IPS DF 4.7 (cell line): Measurements from ENCODE around the gene WFIKKN2.

Experiments used
- DNase-seq: peaks from one replicate; pipeline ENCODE4 v3.0.0-alpha.2; 2013; ENCODE audit warnings: low spot score; ENCODE audit errors: extremely low read depth

Gene WFIKKN2

DNA sequence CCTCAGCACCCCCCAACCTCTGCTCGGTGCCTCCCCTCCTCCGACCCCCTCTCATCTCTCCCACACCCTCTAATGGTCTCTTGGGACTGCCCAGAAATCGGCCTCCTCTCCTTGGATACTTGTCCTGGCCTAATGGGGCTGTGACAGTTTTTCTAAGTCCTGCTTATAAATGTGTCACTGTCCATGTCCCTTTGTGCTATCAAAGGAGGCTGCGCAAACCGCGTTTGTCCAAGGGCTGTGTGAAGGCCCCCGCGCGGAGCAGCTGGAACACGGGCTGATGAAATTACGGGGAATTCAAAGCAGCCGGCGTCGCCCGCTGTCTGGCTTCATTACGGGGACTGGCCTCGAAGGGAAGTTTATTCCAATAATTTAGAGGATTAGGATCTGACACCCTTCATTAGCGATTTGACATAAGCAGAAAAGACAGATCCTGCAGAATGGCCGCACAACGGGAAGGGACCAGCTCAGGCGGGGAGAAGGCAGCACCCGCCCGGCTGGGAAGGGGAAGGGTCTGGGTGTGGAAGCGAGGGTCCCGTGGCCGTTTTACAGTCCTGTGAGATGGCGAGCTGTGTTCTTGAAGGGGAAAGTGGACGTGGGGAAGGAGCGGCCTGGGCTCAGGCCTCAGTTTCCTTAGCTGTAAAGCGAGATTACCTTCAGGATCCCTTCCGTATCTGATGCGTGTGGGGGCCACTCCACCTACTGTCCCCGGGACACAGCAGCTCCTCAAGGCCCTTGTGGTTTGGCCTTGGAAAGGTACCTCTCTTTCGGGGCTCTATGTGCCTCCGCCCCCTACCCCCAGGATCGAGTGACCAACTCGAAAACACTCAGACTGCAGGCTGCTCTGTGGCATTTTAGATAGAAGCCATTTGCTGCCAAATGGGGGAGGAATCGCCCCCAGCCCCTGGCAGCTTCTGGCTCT lies 1.6 kb upstream of the WFIKKN2 start:
- no peak for DNase-seq

DNA sequence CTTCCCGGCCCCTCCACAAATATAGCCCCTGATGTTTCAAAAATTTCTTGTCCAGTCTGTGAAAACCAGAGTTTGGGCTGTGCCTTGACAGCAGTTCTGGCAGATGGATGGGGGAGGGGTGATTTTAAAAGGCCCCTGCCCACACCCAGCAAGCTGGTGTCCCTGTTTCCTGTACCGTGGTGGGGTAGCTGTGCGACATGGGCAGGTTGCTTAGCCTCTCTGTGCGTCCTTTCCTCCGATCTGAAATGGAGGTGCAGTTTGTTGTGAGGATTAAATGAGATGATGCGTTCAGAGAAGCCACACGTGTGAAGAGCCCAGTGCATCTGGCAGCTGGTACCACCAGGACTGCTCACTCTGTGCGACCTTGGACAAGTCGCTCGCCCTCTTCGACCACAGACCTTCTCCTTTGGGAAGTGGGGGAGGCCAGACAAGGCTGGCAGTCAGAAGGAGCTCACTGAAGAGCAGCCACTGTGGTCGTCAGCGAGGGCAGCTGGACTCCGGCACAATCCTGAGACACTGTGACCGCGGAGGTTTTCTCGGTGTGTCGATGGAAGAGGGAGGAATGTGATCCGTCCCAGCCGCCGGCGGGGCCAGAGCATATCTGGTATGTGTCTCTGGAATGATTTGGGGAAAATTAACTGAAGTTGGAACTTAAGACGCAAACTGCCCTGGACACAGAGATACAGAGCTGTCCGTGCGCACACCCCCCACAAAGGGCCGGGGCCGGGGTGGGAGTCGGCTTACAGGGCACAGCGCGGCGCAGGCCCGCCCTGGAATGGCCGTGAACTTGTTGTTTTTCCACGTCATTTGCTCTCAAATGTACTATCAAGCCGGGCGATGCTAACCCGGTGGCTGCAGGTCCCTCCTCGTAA lies 721 bp upstream of the WFIKKN2 start:
- DNase-seq: no peak

DNA sequence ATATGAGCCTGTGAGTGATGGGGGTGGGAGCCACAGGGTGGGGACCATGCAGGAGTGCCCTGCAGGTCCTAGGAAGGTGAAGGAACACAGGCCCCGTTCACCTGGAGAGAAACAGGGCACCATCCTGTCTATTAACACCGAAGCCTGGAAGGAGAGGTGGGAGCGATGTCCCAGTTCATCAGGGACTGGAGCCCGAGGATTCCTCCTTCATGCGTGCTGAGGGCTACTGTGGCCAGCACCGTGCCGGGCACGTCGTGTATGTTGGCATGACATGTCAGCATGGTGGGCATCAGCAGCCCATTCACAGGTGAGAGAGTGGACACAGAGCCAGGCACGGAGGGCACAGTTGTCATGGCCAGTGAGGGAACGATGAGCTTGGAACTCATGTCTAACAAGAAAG lies 1.4 kb downstream of the WFIKKN2 start:
- DNase-seq: no peak

DNA sequence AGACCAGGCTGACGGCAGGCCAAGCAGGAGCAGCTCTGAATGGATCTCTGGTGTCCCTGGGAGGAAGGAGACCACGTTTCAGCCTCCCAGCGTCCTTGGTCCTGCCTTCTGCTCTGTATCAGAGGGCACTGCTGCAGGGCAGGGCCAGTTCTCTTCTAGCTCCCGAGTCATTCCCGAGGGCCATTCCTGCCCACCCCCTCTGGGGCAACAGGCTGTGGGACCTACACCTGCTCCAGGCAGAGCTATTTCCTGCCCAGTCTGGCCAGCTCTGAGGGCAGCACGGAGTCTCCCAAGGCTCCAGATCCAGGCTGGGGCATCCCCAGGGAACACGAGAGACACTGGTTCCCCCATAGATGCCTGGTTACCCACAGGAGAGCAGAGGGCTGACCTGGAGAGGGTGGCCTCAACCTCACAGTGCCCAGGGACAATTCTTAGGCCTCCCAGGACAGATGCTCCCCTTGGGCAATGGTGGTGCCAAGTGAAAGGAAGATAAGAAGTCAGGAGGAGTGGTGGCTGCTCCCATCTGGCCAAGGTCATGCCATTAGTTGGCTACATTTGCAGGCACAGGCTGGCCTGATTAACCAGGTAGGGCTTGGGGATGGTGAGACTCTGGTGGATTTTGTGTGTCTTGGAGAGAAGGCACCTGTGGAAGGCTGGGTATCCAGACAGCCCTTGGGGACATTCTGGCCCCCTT lies 2.0 kb downstream of the WFIKKN2 start:
- no peak for DNase-seq

DNA sequence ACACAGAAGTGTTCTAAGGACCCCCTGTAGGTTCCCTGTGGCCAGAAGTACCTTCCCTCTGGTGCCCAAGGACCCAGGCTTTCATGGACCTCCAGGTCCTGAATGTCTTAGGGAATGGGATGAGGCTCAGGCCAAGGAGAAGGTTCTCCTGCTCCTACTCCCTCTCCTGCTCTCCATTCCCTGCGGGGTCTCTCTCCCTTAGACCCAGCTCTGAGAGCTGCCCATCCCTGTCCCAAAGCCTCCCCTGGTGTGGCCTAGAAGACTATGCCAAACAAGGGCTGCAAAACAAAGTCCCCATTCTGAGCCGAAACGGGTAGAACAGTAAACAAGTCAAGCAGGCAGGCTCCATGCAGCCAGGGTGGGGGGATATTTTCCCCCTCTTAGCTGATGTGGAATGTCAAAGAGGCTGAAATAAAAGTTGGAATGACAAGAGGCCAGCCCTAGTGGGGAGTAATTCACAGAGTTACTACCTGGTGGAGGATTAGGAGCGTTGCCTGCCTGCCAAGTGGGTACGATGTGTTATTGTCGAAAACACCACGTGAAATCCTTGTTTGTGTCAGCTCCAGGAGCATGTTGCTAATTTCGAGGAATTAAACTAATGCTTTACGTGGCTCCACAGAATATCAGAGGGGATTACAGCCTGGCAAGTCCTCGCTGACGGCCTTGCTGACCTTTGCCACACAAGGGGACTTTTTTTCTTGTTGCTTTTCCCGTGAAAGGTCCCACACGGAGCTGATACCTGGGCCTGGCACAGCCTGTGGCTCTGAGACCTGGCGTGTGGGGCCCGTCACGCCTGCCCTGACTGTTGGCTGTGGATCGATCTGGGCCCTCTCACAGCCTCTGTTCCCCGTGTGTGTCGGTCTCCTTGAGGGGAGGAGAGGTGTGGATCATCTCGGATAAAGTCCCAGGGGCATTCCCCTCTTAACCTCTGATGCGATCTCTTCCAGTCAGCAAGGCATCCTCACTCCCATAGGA lies 2.9 kb downstream of the WFIKKN2 start:
- no peak for DNase-seq

DNA sequence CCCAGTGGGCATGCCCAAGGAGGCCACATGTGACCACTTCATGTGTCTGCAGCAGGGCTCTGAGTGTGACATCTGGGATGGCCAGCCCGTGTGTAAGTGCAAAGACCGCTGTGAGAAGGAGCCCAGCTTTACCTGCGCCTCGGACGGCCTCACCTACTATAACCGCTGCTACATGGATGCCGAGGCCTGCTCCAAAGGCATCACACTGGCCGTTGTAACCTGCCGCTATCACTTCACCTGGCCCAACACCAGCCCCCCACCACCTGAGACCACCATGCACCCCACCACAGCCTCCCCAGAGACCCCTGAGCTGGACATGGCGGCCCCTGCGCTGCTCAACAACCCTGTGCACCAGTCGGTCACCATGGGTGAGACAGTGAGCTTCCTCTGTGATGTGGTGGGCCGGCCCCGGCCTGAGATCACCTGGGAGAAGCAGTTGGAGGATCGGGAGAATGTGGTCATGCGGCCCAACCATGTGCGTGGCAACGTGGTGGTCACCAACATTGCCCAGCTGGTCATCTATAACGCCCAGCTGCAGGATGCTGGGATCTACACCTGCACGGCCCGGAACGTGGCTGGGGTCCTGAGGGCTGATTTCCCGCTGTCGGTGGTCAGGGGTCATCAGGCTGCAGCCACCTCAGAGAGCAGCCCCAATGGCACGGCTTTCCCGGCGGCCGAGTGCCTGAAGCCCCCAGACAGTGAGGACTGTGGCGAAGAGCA lies 4.4 kb downstream of the WFIKKN2 start:
- DNase-seq: no peak

DNA sequence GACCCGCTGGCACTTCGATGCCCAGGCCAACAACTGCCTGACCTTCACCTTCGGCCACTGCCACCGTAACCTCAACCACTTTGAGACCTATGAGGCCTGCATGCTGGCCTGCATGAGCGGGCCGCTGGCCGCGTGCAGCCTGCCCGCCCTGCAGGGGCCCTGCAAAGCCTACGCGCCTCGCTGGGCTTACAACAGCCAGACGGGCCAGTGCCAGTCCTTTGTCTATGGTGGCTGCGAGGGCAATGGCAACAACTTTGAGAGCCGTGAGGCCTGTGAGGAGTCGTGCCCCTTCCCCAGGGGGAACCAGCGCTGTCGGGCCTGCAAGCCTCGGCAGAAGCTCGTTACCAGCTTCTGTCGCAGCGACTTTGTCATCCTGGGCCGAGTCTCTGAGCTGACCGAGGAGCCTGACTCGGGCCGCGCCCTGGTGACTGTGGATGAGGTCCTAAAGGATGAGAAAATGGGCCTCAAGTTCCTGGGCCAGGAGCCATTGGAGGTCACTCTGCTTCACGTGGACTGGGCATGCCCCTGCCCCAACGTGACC lies 5.0 kb downstream of the WFIKKN2 start:
- DNase-seq: no peak

DNA sequence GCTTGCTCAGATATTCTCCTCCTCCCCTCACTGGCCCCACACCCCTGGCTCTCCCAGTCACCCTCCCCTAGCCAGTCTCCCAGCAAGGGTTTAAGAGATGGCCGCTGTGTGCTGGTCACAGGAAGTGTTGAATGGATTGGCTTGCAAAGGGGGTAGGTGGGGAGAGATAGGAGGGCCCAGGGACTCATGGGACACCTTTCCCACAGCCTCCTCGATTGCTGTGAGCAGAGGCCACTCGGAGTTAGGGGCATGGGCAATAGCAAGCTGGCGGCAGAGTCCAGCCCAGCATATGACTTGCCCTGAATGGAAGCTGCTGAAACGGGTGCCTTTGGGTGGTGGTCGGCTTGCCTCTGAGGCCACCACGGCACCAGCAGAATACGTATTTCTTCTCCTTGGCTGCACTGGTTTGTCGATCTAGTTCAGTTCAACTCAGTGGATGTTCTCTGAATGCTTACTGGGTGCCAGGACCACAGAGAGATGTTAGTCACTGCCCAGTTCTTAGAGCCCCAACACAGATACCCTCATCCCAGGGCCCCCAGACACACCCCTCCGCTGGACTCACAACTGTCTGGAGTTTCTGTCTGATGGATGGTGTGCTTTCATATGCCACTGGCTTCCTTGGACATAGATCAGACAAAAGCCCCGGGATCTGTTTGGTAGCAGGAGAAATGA lies 6.0 kb downstream of the WFIKKN2 start:
- no peak for DNase-seq

DNA sequence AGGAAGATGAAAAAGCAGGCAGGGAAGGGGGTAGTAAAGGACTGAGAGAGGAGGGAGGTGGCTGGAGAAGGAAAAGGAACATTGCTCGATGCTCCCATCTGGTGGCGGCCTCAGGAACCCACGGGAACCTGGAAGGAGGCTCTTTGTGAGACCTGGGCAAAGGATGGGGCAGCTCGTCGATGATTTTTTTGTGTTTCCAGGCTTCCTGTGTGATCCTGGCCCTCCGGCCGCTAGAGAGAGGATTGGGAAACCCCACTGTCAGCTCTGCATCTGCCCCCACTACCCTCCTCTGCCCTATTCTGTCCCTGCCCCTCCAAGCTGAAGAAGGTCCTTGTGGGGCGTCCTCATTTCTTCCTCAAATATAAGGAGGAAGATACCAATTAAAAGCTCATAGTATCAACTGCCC lies 6.6 kb downstream of the WFIKKN2 start:
- DNase-seq: no peak

DNA sequence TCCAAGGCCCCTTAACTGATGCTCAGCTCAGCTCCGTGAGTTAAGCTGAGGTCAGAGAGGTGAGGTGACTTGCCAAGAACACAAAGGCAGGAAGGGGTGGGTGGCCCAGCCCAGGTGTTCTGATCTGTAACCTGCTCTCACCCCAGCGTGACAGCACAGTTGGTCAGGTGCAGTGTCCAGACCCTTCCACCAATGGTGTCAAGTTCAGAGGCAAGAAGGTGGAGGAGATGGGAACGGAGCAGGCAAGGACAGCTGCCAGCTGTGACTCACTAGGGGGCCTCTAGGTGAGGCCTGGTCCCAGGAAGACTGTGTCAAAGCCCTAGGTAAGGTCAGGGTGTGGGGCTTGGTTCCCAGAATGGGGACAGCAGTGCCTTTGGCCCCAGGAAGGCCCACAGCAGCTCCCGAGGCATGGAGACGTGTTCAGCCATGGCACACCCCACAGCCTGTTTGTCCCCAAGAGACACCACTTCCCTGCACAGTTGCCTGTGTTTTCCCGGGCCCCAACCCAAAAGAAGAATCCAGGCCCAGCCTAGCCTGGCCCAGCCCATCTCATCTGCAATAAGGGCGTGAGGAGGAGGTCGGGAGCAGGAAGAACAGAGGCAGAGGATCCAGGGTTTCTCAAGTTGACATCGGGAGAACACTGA lies 7.2 kb downstream of the WFIKKN2 start:
- no peak for DNase-seq

DNA sequence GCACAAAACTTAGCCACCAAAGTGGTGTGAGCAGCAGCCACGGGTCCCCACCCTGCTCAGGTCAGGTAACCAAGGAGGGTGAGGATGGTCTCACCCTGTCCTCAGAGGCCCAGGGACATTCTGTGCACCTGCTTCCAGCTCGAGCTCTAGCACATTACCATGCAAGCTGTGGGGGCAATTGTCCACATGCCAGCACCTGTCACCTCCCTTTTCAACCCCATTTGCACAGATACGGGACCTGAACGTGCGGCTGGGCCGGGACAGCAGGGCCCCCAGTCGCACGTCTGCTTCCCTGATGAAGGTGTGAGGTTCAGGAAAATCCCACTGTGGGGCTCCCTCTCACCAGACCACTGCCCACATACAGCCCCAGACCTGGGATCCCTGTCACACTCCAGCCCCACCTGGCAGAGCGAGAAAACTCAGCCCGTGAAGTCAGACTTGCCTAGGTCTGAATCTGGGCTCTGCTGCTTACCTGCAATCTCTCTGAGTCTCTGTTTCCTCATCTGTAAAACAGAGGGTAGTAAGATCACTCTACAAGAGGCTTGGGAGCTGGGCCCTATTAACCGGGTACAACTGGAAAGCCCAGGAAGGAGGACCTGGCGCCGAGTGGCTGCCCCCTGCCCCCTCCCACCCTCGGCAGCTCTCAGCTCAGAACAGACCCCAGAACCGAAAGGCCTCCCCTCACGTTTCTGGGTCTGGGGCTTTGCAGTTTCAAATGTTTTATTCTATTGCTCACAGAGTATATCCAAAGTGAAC lies 7.9 kb downstream of the WFIKKN2 start:
- no peak for DNase-seq

DNA sequence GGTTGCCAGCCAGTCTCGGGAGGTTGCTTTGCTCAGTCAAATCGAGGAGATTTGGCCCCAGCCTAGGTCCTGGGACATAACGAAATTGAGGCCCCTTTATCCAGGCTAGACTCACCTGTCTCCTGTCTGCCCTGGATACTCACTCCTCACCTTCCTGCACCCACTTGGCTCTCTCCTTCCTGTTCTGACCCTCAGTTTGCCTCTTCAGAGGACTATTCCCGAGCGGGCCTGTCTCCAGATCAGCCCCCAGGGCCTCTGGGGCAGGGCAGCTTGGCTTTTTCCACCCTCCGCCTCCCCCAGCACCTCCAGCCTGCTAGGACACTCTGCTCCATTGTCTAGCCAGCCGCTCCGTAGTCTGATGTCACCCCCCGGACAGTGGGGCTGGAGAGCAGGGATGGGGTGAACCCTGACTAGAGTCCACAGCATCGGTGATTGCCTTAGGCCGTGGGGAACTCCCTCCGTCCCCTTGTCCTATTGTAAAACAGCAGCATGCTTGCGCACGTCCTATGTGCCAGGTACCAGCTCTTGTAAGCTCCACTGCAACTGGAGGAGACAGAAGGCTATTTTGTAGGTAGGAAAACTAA lies 8.8 kb downstream of the WFIKKN2 start:
- DNase-seq: no peak

DNA sequence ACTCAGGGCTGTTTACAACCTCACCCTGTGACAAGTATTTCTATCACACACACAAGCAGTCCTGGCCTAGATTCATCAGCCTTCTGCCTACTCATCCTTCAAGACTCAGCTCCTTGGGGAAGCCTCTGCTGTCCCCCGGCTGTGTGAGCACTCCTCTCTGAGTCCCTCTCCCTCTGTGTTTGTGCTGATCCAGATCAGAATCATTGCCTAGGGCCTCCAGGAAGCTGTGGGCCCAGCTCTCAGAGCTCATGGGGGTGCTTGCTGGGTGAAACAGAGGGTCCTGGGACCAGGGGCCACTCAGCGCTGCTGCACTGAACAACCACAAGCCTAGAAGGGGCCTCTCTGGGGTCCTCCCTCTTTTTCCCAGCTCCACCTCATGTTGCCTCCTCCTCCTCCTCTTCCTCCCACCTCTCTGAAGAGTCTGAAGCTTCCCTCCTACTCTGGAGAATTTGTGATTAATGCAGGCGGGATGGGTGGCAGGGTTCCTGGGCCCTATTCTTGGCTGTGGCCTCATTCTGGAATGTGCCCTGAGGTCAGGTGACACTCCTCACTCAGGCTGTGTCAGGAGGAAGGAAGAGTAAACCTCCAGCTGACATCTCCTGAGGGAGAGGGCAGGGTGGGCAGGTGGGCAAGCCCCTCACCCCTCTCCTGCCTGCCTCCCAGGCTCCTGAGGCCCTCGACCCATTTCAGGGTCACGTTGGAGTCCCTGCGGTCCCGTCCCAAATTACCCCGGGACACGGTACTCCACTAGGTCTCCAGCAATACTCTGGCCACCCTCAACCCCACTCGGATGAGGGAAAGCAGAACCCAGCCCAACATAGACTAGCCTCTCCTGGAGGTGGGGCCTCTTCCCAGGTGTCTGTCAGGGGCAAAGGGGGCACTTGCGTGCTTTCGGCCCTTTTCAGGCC lies 10.1 kb downstream of the WFIKKN2 start:
- no peak for DNase-seq

DNA sequence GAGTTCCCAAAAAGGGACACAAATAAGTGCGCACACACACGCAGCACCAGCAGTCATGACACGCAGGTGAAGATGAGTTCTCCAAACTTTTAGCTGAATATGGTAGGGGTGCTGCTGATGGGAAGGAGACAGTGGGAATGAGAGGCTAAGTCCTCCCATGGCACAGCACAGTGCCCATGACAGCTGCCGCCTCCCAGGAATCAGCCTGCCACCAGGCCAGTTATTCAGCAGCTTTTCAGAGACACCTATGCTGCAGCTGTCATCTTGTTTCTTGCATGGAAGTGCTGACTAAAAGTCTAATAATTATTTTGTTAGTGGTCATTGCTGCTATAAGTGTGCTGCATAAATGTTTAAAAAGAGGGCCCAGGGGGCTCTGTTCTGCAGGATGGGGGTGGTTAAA lies 12.2 kb downstream of the WFIKKN2 start:
- no peak for DNase-seq

DNA sequence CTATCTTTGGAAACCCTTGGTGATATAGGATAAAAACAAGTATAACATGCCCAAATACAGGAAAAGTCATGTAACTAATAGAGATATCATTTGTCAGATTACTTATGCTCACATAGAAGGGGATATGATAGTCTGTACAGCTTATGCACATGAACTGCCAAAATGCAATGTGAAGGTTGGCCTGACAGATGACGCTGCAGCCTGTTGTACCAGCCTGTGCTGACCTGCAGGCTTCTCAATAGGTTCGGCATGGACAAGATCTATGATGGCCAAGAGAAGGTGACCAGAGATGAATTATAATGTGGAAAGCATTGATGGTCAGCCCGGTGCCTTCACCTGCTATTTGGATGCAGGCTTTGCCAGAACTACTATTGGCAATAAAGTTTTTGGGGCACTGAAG lies 12.7 kb downstream of the WFIKKN2 start:
- no peak for DNase-seq

DNA sequence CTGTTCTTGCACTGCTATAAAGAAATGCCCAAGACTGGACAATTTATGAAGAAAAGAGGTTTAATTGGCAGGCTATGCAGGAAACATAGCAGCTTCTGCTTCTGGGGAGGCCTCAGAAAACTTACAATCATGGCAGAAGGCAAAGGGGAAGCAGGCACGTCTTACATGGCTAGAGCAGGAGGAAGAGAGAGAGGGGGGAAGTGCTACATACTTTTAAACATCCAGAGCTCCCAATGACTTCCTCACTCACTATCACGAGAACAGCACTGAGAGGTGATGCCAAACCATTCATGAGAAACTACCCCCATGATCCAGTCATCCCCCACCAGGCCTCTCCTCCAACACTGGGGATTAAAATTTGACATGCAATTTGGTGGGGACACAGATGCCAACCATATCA lies 13.3 kb downstream of the WFIKKN2 start:
- no peak for DNase-seq

DNA sequence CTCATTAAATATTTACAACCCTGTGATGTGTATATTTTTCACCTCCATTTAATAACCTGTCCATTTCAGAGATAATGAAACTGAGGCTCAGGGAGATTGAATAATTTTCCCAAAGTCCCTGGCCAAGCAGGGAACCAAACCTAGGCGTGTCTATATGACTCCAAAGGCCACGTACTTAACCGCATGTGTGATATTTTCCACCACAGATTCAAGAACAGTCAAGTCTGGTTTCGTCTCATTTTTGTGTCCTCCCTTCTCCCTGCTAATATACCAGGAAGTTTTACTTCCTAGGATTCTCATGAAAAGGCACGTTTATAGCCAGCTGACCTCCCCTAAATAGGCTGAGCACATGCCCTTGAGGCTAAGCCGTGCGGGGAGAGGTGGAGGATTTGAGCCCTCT lies 15.3 kb downstream of the WFIKKN2 start:
- no peak for DNase-seq
